GM12892 (cell line): ENCODE measurements around the gene ABCC4.

ENCODE experiments used
- POLR2A ChIP-seq: IDR thresholded peaks from 2 replicates; pipeline ENCODE4 v1.6.1; 2011; ENCODE audit warnings: low read depth, low read length, control low read depth
- POLR2AphosphoS5 ChIP-seq: IDR thresholded peaks from 2 replicates; pipeline ENCODE4 v1.6.1; 2011; ENCODE audit warnings: low read depth, low read length, control low read depth
- TAF1 ChIP-seq: IDR thresholded peaks from 2 replicates; pipeline ENCODE4 v1.6.1; 2011; ENCODE audit warnings: low read depth, mild to moderate bottlenecking, control low read depth, low read length, borderline replicate concordance

- TF ChIP-seq POLR2A (no peak), POLR2AphosphoS5 (no peak), TAF1 (no peak)
Measured at GRCh38 chr13:95191821-95192563, 109.3 kb downstream of the ABCC4 start.
